GM04504 (cell line): Measurements from ENCODE around the gene PDZRN4.
"Not testable (repeated sequence)": the region's sequence is repeated elsewhere in the genome, so short reads cannot be mapped to it uniquely, and the experiment has no call there.

Experiments used
- DNase-seq: peaks from one replicate; pipeline ENCODE4 v3.0.0-alpha.2; 2012; ENCODE audit warnings: low read depth

Gene PDZRN4

DNA sequence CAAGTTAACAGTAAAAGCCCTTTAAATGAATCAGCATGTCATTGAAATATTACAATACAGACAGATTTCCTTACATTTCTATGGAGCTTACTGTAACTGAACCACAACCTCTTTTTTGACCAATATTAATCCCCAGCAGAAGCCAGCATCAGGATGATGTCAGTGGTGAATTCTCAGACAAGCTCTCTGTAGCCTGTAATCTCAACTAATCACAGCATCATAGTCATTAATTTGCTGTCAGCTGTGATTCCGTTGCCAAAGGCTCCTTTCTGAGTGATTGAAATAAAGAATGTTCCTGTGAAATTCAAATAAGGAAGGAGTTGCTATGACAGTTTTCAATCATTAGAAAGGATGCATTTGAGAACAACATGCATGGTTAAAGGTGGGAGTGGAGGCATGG is 323.1 kb downstream of the PDZRN4 start:
- DNase-seq, result no peak

- no peak for DNase-seq
Observed at GRCh38 chr12:41512497-41512896, 324.4 kb downstream of the PDZRN4 start.

GRCh38 chr12:41514021-41514777 is 326.1 kb downstream of the PDZRN4 start:
- no peak for DNase-seq

GRCh38 chr12:41514907-41515306 is 326.8 kb downstream of the PDZRN4 start:
- DNase-seq, result no peak

- no peak for DNase-seq
Observed at GRCh38 chr12:41515953-41516352, 327.8 kb downstream of the PDZRN4 start.

- no peak for DNase-seq
Observed at GRCh38 chr12:41520869-41521268, 332.7 kb downstream of the PDZRN4 start.

DNA sequence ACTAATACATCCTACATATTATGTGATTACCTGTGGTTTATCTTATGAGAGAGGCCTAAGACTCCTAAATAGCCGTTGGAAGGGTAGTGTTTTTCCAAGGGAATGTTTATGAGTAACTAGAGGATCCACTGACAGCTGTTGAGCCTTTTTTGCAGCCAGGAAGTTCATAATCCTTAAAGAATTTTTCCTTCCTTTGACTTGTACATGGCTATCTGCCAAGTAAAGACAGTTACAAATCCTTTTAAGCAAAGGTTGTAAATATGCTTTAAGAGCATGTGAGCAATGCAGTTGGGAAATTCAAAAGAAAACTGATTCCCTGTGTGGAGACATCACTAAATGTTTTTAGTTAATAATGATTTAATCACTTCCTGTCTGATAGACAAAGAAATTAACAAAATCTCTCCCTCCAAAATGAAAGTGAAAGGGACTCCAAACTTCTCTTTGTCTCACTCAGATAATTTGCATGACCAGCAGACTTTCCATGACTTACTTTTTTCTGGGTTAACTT is 333.8 kb downstream of the PDZRN4 start:
- DNase-seq, result peak; percentile 81

- no peak for DNase-seq
Observed at GRCh38 chr12:41527062-41527461, 338.9 kb downstream of the PDZRN4 start.

DNA sequence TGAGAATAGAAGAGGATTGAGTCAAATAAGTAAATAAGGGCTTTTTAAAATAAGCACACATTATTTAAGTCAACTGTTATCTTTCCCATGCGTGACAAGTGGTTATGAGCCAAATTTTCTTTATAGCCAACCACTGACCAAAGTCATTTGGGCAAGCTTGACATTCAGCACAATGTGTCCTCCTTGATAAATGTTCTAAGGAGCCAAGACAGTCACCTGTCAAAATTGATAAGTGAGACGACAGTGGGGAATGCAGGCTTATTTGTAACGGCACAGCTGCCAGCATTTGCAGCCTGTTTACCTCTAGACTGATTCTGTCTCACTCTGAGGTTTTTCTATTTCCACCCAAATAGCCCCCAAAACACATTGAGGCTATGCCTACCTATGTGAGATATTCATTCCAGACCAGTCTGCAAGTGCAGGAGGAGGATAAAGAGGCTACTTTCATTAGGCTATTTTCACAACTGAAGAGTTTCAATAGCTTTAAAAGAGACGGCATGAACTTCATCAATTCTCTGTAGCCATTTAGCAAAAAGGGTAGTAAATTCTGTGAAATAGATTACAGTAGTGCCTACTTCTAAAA is 339.5 kb downstream of the PDZRN4 start:
- DNase-seq, result no peak

DNA sequence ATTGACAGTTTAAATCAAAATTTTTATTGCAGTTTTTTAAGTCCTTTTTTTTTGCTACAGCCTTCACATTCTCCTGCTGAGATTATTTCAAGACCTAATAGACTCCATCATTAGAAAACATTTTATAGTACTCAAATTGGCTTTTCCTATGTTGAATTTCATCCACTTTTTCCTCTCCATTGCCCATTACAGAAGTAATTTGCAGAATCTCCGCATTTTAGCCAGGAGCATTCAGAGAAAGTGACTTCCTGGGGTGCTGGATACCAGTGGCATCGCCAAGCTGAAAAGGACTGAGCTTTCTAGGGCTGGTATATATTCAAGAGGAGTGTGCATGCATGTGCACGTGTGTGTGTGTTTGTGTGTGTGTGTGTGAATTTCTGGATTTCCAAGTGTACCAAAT is 340.8 kb downstream of the PDZRN4 start:
- DNase-seq, result no peak

GRCh38 chr12:41530441-41530840 is 342.3 kb downstream of the PDZRN4 start:
- DNase-seq, result no peak

GRCh38 chr12:41531147-41531829 is 343.2 kb downstream of the PDZRN4 start:
- DNase-seq, result no peak

GRCh38 chr12:41532072-41532471 is 344.0 kb downstream of the PDZRN4 start:
- DNase-seq, result no peak

GRCh38 chr12:41536813-41537490 is 348.8 kb downstream of the PDZRN4 start:
- no peak for DNase-seq

- DNase-seq, result no peak
Observed at GRCh38 chr12:41537522-41537921, 349.4 kb downstream of the PDZRN4 start.

GRCh38 chr12:41545761-41546160 is 357.6 kb downstream of the PDZRN4 start:
- no peak for DNase-seq

DNA sequence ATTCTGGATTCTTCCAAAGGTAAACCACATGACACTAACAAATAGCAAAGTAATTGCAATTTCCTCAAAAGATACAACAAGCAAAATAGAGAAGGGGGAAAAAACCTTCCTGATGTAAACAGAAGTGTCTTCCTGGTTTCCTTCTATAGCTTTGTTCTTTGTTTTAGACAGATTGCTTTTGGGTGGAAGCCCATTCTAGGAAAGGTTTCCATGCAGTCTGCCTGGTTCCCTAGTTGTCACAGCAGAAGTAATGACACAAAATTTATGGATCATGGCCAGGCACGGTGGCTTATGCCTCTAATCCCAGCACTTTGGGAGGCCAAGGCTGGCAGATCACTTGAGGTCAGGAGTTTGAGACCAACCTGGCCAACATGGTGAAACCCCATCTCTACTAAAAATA is 359.0 kb downstream of the PDZRN4 start:
- DNase-seq, result not testable (repeated sequence)

GRCh38 chr12:41548926-41549325 is 360.8 kb downstream of the PDZRN4 start:
- DNase-seq, result no peak

DNA sequence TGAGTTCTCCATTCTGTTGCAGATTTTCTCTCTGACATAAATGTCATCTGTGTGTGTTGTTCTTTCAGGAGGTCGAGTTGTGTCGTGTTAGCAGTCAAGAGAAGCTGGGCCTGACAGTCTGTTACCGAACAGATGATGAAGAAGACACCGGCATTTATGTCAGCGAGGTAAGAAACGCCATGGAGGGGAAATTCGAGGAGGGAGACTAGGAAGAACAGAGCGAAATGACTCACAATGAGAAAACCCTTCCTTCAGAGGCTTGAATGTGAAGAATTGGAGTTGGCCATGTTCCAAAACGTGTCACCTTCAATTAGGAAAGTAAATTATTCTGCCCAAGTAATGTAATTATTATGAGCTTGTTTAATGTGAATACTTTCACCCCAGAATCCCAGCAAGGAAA is 364.5 kb downstream of the PDZRN4 start:
- no peak for DNase-seq

DNA sequence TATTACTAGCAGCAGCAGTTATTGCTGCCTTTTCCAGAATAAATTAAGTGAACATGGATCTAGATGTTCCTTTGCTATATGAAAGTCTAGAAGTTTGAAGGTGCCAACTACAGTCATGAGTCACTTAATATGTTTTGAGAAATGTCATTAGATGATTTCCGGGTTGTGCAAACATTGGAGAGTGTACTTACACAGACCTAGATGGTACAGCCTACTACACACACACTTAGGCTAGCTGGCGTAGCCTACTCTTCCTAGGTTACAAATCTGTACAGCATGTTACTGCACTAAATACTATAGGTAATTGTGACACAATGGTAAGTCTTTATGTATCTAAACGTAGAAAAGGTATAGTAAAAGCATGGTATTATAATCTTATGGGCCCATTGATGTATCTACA is 368.1 kb downstream of the PDZRN4 start:
- DNase-seq, result no peak

DNA sequence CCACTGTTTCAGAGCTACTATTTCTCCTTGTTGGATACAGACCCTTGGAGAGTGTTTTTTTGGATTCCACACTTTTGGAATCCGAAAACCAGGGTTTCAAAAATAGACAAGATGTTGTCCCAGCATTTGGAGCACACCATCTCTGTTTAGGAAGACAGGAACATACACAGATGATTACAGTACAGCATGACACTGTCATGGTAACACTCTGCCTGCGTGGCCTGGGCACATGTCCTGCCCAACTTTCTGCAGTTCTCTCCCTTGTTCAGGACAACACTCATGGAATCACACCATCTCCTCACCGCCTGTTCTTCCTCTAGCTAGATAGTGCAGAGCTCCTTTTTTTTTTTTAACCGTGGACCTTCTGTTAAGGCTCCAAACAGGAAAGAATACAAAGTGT is 369.2 kb downstream of the PDZRN4 start:
- DNase-seq, result no peak

- no peak for DNase-seq
Observed at GRCh38 chr12:41558671-41559070, 370.6 kb downstream of the PDZRN4 start.

DNA sequence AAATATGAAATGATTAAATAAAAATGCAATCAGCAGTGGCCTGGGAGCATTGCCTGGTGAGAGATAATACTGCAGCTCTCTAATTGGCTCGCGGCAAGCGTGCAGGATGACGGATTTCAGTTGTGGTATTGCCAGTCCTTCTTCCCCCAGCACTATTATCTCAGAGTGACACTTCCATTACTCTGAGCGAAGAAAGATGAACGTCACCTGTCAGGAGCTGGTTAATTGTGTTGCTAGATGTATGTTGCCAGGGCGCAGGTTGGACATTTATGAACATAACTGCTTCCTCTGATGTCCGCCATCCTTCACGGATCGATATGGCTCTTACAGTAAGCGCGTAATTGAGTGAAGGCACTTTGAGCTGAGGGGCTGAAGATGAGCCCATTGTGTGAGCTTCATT is 374.9 kb downstream of the PDZRN4 start:
- DNase-seq, result no peak
